GM12874 (cell line): ENCODE data around the gene FAM53B.

Experiments used
- TF ChIP-seq, protein P1 (sequence below): IDR thresholded peaks from 2 replicates; pipeline ENCODE4 v1.5.1; 2011; ENCODE audit warnings: low read depth, mild to moderate bottlenecking, control low read depth, low read length, moderate library complexity; ENCODE audit not compliant: insufficient read depth

The FAM53B gene

DNA sequence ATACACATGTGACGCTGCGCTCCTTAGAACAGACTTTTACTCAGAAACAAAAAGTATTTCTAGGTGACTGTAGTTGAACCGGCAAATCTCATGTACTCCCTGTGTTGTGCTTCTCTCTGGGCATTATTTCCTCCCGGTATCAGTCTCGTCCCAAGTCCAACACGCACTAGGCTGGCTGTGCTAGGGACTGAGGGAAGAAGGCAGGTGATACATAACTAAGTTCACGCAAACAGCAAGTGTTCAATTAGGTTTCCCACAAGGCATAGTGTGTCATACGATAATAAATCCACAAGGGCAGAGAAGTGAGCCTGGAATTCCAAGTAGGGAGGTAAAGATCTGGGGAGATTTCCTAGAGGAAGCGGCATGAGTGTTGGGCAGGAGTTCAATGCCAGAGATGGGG lies 20.4 kb downstream of the FAM53B start:
- TF ChIP-seq, protein P1, sequence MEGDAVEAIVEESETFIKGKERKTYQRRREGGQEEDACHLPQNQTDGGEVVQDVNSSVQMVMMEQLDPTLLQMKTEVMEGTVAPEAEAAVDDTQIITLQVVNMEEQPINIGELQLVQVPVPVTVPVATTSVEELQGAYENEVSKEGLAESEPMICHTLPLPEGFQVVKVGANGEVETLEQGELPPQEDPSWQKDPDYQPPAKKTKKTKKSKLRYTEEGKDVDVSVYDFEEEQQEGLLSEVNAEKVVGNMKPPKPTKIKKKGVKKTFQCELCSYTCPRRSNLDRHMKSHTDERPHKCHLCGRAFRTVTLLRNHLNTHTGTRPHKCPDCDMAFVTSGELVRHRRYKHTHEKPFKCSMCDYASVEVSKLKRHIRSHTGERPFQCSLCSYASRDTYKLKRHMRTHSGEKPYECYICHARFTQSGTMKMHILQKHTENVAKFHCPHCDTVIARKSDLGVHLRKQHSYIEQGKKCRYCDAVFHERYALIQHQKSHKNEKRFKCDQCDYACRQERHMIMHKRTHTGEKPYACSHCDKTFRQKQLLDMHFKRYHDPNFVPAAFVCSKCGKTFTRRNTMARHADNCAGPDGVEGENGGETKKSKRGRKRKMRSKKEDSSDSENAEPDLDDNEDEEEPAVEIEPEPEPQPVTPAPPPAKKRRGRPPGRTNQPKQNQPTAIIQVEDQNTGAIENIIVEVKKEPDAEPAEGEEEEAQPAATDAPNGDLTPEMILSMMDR = no peak

DNA sequence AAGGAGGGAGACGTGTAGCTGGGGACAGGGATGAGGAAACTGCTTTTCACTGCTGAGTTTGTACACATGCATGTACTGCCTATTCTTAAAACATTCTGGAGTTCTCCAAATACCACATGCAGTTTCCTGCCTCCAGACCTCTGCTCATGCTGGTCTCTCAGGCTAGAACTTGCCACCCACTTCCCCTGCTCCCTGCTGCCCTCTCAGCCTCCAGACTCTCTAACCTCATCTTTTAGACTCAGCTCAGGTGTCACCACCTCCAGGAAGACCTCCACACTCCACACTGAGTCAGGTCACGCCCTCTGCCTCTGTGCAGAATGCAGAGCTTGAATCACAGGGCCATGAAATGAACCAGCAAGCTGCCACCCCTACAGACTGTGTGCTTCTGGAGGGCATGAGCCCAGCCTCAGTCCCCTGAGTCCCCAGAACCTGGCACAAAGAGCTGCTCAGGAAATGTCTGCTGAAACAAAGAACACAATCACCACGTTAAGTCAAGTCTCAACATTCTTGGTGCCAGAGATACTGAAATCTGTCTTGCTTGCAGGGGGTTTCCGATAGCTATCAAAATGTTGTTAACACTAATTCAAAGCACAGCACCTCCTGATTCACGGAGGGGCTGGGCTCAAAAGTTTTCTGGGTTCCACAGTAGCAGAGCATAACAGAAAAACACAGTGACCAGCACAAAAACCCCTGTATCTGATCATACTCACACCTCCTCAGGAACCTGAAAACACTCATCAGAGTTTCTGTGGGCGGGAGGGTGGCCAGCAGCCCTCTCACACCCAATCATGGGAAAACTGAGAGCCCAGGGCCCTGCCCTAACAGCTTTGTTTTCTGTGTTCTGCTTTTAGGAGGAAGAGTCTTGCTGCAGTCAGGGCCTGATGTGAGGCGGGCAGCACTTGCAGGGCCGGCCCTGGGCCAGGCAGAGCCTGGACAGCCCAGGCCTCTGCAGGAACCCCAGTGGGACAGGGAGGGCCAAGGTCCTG lies 21.1 kb downstream of the FAM53B start:
- TF ChIP-seq, protein P1 = no peak

DNA sequence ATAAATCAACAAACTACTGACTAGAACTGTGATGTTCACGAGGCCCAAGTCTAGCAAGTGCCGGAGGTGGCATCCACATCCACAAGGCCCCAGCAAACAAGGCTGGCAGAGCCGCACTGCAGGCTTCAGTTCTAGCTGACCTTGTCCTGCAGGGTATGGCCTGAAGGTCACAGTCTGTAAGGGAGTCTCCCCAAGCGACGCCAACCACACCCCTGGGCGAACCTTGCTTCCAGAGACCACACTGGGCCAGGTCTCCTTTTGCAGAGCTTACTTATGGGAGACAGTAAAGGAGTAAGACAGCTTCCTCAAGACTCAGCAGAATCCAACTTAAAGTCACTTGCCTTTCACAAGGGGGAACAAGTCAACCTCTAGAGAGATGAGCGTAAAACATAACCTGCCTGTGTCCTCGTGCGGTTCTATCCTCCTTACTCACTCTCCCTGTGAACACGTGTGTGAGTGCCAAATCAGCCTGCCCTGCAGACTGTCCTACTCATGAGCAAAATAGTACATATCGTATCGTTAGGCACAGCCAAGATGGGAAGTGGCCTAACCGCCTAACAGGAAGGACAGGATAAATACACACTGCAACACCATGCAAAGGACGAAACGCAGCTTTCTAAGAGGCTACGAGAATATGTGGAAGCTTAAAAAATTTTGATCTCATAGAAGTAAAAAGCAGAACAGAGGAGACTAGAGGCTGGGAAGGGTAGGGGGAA lies 22.7 kb downstream of the FAM53B start:
- TF ChIP-seq, protein P1 = no peak

DNA sequence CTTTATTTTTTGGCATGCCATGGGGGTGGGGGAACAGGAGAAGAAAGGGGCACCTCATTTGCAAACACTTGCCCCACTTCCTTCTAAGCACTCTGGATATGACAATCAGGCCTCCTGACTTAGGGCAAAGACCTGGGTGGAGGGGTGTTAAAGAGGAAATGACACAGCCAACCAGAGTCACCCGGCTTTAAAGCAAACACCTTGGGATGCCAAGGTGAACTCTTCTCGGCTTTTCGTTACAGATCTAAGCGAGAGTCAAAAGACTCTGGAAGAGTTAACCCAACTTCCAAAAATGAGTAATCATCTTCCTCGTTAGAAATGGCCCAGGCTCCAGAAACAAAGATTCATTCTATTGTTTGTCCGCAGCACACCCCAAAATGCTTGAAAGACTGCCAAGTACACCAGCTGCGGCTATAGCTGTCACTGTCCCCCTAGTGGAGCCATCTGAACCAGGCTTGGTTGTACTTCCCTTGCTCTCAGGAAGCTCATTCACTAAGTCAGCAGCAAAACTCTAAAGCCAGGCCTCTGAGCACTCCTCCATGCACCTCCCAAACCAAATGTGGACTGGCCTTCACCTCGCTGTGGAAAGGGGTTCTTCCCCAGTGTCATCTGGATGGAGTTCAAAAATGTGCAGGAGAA lies 24.8 kb downstream of the FAM53B start:
- TF ChIP-seq, protein P1 = peak; percentile 77

DNA sequence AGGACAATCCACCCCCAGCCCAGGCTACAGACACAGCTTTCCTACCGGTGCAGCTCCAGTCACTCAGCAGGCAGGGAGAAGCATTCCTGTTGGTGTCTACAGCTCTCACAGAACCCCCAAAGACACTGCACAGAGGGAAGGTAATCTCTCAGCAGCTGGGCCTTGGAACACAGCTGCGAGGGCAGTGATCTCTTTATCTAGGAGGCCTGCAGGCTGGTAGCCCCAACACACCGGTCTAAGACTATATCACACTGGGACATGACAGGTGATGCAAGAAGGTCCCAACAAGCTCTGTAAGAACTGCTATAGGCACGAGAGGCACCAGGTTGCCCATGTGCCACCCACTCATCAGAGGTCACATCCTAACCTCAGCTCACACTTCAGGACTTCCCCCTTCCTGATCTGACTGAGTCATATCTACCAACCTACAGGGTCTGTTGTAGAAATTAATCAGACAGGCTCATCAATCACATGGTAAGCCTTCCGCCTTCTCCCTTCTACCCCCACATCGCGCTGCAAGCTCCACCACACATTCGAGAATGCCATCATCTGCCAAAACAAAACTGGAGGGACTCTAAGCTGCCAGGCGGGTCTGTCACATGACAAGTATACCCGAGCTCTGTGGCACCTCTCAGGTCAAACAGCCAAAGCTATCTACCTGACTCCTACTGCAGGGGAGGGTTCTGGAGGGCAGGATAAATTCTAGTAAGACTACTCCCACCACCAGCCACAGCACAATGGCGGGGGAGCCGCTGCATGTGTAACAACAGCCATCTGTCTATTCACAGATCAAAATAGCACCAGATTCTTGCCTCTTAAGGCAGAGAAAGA lies 26.1 kb downstream of the FAM53B start:
- TF ChIP-seq, protein P1 = no peak

DNA sequence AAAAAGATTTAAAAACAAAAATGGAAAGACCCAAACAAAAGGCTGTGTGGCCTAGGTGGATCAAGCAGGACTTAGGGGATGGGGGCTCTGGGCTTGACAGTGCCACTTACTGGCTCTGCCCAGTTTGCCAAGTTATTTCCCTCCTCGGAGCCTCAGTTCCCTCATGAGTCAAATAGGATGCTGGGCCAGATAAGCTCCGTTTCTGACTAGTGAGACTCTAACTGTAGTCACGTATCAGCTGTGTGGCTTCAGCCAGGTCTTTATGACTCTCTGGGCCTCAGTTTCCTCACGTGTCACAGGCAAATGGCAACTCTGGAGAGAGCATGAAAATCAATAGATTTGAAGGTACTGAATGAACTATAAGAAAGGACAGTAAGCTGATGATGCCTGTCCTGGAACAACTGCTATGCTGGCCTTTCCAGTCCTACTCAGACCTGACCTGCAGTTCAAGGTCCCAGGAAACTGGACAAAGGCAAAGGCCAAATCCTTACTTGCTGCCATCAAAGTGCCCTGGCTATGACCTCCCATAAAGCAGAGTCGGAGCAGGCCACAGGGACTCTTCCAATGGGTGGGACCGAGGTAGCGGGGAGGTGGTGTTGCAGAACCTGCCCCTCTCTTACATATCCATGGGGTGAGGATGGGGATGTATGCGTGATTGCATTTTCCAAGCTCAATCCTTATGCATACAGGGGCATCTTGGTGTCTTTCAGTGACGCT lies 27.0 kb downstream of the FAM53B start:
- TF ChIP-seq, protein P1 = no peak
